ENCODE data around the gene TMEM109.
A peak's percentile ranks its signal among the peaks of the same experiment; 100 is the strongest.

Gene TMEM109, protein sequence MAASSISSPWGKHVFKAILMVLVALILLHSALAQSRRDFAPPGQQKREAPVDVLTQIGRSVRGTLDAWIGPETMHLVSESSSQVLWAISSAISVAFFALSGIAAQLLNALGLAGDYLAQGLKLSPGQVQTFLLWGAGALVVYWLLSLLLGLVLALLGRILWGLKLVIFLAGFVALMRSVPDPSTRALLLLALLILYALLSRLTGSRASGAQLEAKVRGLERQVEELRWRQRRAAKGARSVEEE

DNA sequence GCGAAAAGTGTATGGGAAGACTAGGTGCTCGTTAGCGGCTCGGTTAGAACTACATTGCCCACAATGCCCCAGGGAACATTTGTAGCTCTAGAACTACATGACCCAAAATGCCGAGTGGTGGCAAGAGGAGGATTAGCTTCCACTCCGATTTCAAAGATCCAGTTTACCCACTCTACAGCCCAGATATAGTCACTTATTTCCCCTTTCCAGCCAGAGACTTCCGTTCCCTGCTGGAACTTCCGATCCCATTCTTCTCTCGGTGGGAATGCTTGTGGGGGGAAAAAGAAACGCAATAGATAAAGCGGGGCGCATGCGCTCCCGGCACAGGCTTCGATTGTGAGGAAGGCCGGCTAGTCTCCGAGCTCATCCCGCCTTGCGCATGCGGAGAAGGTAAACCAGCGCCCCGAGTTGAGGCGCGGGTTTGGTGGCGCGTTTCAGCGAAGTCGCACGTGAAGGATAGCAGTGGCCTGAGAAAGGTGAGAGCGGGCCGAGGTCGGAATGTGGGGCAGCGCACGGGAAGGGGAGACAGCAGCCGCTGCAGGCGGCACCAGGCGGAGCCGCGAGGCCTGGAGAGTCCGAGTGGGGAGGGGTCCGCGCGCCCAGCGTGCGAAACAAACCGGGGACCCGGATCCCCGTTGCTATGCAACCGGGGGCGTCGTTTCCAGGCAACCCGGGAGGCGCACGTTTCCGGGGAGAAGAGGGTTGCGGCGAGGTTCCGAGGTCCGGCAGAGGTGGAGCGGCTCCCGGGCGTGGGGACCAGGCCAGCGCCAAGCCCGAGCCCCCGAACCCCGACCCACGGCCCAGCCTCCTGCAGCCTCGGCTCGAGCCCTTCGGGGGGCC, at the start of gene TMEM109:
TMEM109 (plus strand) TSS at position 366 of the 840 bp plus-strand sequence. CDS start 5,536 bp downstream, outside the sequence.
- peak; percentile 91 to 100 (median 99) for DNase-seq

DNA sequence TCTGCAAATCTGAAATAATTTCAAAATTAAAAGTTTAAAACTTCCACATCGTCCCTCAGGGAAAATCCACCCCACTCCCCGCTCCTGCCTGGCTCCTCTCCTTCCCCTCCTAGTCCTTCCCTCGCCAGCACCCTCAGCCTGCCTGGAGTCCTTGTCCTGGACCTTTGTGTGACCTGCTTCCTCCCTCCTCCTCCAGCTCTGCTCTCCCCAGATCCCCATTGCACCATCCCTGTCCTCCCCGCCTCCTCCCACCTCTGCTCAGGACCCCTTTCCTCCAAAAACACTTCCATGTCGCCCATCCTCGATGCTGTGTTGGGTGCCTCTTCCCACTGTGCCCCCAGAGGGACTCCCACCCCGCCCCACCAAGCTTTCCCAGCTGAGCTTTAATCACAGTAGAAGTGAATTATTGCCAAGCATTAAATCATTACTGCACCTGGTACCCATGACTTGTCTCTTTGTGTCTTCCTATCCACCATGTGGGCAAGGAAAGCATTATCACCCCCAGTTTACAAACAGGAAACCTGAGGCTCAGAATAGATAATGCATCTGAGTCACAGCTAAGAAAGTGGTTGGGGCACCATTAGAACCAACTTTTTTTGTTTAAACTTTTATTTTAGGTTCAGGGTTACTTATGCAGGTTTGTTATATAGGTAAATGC, 49.0 kb upstream of the TMEM109 start:
- no peak for DNase-seq

- peak; percentile 18 to 81 (median 39) for DNase-seq
These were observed 46.8 kb upstream of the TMEM109 start, which contains the start of gene ZP1 for GRCh38 chr11:60866911-60867870. Gene ZP1 (plus strand): TSS chr11:60867542. CDS start chr11:60867562, 20 bp downstream.

GRCh38 chr11:60867871-60868681, 45.9 kb upstream of the TMEM109 start:
- DNase-seq: no peak

GRCh38 chr11:60868682-60869450, 45.1 kb upstream of the TMEM109 start:
- no peak for DNase-seq

DNA sequence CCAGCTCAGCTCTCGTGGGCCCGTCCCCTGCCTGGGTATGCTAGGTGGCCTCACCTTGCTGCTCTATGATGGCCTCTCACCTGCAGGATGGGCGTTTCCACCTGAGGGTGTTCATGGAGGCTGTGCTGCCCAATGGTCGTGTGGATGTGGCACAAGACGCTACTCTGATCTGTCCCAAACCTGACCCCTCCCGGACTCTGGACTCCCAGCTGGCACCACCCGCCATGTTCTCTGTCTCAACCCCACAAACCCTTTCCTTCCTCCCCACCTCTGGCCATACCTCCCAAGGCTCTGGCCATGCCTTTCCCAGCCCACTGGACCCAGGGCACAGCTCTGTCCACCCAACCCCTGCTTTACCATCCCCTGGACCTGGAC, 44.5 kb upstream of the TMEM109 start:
- DNase-seq: no peak

GRCh38 chr11:60870276-60870675, 43.7 kb upstream of the TMEM109 start:
- DNase-seq: peak in 2 of 3 experiments; percentile 72 to 88

- no peak for DNase-seq
These were observed 43.1 kb upstream of the TMEM109 start for GRCh38 chr11:60870733-60871377.

DNA sequence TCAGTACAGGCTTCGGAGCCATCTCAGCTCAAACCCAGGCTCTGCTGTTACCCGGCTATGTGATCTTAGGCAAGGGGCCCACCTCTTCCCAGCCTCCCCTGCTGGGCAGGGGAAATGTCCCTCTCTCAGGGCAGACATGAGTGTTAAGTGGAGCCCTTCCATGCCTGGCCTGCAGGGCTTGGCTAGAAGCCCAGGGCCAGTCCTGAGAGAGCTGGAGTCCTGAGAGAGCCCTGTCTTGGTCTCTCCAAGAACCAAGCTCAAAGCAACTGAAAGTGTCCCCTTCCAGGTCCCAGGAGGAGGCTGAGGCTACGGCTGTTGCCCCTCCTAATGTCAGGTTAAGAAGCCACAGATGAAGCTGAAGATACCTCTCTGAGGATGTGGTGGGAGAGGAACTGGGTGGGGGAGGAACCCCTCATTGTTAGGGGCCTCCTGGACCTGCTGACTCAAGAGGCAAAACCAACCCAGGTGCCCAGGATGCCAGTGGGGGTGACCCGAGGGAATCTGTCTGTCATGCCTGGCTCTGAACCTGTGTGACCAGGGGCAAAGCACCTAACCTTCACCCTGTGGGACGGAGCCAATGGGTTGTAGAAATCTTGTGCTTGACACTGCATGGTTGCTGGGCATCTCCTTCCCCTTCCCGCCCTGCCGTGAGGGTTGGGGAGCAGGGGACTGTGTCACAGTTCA, 42.4 kb upstream of the TMEM109 start:
- DNase-seq: no peak

DNA sequence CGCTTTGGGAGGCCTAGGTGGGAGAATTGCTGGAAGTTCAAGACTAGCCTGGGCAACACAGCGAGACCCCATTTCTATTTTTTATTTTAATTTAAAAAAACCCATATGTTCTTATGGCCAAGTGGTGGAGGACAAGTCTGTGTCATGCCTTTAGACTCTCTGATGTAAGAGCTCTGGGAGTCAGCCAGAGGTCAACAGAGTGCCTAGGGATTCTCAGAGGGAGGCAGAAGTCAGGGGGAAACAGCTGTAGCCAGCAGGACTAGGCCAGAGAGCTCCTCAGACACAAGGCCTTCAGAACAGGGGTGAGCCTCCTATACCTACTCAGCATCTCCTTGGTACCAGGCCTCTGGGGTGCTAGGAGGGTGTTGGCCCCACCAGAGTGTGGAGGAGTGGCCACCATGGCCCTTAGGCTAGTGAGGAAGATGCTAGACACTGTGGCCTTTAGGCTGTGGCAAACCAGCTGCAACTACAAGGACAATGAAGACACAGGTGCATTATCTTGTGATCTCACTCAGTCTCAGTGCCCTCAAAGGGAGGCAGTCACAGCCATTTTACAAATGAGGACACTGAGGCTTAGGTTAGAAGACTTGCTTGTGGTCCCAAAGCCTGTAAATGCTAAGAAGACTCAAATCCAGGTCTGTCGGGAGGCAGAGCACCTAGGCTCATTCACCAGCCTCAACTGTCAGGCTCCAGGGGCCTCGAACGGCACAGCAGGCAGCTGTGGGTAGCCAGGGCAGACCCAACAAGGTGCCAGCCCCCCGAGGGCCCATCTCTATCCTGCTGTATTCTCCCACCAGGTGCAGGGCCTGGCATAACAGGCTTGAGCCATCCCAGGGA, 41.6 kb upstream of the TMEM109 start:
- no peak for DNase-seq

DNA sequence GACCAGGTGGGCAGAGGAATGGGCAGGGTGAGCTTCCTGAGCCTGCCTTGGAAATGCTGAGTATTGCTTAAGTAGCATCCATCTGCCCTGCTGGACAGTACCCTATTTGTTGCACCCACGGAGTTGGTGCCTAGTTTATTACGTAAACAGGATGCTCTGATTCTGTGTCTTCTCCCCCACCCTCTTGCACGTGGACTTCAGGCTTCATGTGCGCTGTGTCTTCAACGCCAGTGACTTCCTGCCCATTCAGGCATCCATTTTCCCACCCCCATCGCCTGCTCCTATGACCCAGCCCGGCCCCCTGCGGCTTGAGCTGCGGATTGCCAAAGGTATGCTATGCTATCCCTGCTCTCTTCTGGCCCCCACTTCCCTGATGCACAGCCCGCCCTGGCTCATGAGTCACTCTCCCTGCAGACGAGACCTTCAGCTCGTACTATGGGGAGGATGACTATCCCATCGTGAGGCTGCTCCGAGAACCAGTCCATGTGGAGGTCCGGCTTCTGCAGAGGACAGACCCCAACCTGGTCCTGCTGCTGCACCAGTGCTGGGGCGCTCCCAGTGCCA, 40.9 kb upstream of the TMEM109 start:
- DNase-seq: no peak

DNA sequence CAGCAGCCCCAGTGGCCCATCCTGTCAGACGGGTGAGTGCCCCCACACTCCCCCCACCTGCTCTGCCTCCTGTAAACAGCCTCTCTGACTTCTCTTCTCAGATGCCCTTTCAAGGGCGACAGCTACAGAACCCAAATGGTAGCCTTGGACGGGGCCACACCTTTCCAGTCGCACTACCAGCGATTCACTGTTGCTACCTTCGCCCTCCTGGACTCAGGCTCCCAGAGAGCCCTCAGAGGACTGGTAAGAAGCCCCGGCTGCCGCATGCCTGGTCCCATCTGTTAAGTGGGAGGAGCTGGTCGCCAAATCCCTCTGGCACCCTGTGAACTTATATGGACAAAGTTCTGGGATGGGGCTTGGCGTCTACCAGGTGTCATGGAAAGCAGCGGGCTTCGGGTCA, 40.4 kb upstream of the TMEM109 start:
- no peak for DNase-seq

- no peak for DNase-seq
These were observed 39.3 kb upstream of the TMEM109 start for GRCh38 chr11:60874421-60875365.

DNA sequence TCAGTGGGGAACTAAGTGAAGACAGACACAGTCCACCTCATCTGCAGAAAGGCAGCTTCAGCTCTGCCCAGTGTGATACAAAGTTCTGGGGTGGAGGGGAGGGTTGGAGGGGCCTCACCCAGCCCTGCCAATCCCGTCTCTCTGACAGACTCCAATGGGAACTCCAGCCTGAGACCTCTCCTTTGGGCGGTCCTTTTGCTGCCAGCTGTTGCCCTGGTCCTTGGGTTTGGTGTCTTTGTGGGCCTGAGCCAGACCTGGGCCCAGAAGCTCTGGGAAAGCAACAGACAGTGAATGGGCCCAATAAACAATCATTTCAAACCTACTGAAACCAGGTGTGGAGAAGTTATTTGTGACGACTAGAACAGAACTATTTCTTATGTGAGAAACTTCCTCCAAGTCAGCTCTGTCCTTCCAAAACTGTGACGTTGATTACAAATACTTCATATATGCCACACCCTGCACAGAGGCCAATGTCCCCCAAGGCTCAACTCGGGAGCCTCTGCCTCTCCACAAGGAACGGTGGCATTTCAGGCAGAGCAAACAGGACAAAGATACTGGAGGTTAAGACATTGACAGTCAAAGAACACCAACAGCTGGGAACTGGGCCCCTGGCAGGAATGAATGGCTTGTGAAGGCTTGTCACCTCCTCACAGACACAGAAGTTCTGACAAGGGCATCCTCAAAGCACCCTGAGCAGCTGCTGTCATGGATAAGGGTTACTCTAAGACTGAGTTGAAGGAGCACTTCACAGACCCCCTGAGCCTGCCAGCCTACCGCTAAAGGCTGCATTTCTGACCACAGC, 38.4 kb upstream of the TMEM109 start:
- no peak for DNase-seq

GRCh38 chr11:60876168-60876485, 37.8 kb upstream of the TMEM109 start:
- DNase-seq: no peak

All from NCI-H1417 (cell line).